A673 (cell line): ENCODE data around the gene NECTIN3.

Experiments
- CTCF ChIP-seq: fragments of 300-800, 200-600 bp; sonication (generic); conservative IDR thresholded peaks from 2 replicates; pipeline ENCODE4 v1.5.1; 2017; ENCODE audit warnings: low read depth, mild to moderate bottlenecking, antibody characterized with exemption, low read length, moderate library complexity, mixed read lengths
- EZH2 ChIP-seq: fragments of 200-600 bp; sonication (generic); IDR thresholded peaks from 2 replicates; pipeline ENCODE4 v1.6.1; 2017; ENCODE audit warnings: borderline replicate concordance, low read depth, mild to moderate bottlenecking, mixed read lengths, antibody characterized with exemption, low read length; ENCODE audit not compliant: poor library complexity, severe bottlenecking

GRCh38 chr3:111035316-111035715 lies 36.3 kb upstream of the NECTIN3 start:
- TF ChIP-seq CTCF (no peak), EZH2 (no peak)
